HG03280 (cell line): Measurements from ENCODE around the gene SCT.

ENCODE experiments used
- ATAC-seq: cut with Tn5 transposase; IDR thresholded peaks from one replicate; pipeline ENCODE4 v1.9.1; 2021; ENCODE audit warnings: mild to moderate bottlenecking, moderate library complexity; ENCODE audit not compliant: unreplicated experiment

Gene SCT

DNA sequence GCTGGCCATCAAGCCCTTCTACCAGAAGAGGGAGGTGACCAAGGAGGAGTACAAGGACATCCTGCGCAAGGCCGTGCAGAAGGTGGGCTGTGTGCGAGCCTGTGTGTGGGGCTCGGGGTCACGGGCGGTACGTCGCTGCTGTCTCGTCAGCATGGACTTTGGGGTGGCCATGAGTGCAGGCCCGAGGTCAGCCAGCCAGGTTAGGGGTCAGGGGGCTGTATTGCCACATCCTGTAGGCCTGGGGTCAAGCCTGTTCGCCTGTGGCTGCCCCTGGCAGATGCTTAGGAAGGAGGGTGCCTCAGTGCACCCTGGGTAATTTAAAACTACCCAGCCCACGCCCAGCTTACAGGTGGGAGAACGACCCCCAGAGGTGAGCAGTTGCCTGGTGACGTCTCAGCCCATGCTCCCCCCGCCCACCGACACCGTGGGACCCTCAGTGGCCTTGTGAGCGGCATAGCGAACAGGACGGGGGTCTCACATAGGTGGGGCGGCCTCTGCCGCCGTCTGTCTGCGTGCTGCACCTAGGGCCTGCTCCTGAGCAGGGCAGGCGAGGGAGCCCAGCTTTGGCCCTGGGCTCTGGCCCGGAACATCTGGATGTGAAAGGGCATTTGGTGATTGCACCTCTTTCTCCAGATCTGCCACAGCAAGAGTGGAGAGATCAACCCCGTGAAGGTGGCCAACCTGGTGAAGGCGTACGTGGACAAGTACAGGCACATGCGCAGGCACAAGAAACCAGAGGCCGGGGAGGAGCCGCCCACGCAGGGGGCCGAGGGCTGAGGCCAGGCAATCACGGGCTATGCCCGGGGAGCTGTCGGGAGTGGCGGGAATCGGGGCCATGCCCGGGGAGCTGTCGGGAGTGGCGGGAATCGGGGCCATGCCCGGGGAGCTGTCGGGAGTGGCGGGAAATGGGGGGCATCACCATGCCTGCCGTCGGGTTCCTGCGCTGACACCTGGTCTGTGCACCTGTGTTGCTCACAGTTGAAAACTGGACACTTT, 15.7 kb downstream of the SCT start:
- ATAC-seq, result no peak

DNA sequence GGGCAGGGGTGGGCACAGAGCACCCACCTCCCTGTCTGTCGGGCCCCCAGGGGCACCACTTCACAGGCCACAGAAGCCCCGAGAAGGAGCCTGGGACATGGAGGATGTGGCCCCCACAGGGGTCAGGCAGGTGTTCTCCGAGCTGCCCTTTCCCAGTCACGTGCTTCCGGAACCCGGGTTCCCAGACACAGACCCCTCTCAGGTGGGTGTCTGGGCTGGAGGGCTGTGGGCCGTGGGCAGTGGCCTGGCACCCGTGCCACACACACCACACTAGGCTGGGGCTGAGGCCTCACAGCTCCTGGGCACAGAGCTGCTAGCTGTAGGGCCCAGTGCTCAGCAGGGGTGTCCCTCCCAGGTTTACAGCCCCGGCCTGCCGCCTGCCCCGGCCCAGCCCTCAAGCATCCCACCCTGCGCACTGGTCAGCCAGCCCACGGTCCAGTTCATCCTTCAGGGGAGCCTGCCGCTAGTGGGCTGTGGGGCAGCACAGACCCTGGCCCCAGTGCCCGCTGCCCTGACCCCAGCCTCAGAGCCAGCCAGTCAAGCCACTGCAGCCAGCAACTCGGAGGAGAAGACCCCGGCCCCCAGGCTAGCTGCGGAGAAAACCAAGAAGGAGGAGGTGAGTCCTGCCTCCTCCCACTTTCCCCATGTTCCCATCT, 16.7 kb downstream of the SCT start:
- ATAC-seq, result no peak

DNA sequence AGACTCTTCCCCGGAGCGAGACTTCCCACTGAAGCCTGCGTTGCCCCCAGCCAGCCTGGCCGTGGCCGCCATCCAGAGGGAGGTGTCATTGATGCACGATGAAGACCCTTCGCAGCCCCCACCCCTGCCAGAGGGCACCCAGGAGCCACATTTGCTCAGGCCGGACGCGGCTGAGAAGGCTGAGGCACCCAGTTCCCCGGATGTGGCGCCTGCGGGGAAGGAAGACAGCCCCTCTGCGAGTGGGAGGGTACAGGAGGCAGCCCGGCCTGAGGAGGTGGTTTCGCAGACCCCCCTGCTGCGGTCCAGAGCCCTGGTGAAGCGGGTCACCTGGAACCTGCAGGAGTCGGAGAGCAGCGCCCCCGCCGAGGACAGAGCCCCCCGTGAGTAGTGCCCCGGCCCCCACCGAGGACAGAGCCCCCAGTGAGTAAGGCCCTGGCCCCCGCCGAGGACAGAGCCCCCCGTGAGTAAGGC, 17.6 kb downstream of the SCT start:
- ATAC-seq, result no peak

DNA sequence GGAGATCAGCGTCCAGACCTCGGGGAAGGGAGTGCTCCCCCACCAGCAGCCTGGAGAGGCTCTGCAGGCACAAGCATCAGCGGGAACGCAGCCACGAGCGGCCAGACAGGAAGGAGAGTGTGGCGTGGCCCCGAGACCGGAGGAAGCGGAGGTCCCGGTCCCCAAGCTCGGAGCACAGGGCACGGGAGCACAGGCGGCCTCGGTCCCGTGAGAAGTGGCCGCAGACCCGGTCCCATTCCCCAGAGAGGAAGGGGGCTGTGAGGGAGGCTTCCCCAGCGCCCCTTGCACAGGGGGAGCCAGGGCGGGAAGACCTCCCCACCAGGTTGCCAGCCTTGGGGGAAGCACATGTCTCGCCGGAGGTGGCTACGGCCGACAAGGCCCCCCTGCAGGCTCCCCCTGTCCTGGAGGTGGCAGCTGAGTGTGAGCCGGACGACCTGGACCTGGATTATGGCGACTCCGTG, 18.2 kb downstream of the SCT start:
- ATAC-seq, result no peak

DNA sequence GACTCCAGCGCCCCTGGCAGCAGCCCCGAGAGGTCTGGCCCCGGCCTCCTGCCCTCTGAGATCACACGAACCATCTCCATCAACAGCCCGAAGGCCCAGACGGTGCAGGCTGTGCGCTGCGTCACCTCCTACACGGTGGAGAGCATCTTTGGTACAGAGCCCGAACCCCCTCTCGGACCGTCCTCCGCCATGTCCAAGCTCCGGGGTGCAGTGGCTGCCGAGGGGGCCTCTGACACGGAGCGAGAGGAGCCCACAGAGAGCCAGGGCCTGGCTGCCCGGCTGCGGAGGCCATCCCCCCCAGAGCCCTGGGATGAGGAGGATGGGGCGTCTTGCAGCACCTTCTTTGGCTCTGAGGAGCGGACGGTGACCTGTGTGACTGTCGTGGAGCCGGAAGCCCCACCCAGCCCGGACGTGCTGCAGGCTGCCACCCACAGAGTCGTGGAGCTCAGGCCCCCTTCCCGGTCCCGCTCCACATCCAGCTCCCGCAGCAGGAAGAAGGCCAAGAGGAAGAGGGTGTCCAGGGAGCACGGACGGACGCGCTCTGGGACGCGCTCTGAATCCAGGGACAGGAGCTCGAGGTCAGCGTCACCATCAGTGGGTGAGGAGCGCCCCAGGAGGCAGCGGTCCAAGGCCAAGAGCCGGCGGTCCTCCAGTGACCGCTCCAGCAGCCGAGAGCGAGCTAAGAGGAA, 18.9 kb downstream of the SCT start:
- ATAC-seq, result no peak

DNA sequence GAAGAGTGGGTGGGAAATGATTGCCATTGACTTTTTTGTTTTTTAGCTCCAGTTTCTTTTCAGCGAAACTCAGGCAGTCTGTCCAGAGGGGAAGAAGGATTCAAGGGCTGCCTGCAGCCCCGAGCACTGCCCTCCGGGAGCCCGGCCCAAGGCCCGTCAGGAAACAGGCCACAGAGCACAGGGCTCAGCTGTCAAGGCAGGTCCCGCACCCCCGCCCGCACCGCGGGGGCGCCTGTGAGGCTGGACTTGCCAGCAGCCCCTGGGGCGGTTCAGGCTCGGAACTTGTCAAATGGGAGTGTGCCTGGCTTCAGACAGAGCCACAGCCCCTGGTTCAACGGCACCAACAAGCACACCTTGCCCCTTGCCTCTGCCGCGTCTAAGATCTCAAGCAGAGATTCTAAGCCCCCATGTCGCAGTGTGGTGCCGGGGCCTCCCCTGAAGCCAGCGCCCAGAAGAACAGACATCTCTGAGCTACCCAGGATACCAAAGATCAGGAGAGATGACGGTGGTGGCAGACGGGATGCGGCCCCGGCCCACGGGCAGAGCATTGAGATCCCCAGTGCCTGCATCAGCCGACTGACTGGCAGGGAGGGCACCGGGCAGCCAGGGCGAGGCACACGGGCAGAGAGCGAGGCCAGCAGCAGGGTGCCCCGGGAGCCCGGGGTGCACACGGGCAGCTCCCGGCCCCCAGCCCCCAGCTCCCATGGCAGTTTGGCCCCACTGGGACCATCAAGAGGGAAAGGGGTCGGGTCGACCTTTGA, 19.8 kb downstream of the SCT start:
- ATAC-seq, result no peak

DNA sequence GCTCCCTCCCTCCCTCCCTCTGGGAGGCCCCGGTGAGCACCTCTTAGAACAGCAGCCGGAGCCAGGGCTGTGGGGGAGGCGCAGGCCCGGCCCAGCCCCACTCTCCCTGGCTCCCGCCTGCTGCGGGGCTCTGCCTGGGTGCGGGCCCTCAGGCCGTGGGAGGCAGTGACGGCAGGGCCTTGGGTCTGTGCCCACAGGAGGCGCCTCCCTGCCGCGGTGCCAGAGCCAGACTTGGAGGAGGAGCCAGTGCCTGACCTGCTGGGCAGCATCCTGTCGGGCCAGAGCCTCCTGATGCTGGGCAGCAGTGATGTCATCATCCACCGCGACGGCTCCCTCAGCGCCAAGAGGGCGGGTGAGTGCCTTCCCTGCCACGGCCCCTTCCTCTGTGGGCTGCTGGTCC, 20.7 kb downstream of the SCT start:
- no peak for ATAC-seq

DNA sequence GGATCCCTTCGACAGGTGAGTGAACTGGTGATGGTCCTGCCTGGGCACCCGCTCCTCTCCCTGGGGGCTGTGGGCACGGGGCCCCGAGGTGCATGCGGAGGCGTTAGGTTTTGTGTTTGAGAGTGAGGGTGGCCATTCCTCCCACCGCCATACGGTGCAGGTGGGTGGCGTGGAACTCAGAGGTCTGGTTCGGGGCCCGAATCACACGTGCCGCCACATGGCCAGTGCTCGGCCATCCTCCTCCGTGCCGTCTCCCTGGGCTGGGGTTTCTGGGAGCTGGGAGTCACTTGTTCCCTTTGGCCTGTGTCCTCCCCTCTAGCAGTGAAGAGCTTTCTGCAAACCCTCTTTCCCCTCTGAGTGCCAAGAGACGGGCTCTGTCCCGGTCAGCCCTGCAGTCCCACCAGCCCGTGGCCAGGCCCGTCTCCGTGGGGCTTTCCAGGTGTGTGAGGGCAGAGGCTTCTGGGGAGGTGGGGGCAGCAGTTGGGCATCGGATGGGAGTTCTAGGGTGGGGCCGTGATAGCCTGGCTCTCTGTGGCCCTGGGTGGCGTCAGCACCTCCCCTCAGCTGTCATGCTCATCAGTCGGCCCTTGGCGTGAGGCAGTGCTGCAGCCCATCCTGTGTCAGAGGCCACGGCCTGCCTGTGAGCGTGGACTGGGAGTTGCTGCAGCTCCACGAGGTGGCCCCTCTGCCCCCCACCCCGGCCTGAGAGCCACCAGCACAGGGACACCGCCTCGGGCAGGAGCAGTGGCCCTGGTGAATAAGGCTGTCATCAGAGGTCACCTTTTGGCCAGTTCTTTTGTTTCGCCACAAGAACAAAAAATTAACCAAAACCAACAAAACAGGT, 21.5 kb downstream of the SCT start:
- ATAC-seq, result no peak

DNA sequence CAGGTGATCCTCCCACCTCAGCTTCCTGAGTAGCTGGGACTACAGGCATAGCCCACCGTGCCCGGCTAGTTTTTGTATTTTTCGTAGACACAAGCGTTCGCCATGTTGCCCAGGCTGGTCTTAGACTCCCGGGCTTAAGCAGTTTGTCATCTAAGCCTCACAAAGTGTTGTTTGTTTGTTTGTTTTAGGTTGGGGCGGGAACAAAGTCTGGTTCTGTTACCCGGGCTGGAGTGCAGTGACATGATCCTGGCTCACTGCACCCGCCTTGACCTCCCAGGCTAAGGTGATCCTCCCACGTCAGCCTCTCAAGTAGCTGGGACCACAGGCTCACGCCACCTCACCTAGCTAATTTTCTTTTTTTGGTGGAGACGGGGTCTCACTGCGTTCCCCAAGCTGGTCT, 23.8 kb downstream of the SCT start:
- ATAC-seq, result no peak

DNA sequence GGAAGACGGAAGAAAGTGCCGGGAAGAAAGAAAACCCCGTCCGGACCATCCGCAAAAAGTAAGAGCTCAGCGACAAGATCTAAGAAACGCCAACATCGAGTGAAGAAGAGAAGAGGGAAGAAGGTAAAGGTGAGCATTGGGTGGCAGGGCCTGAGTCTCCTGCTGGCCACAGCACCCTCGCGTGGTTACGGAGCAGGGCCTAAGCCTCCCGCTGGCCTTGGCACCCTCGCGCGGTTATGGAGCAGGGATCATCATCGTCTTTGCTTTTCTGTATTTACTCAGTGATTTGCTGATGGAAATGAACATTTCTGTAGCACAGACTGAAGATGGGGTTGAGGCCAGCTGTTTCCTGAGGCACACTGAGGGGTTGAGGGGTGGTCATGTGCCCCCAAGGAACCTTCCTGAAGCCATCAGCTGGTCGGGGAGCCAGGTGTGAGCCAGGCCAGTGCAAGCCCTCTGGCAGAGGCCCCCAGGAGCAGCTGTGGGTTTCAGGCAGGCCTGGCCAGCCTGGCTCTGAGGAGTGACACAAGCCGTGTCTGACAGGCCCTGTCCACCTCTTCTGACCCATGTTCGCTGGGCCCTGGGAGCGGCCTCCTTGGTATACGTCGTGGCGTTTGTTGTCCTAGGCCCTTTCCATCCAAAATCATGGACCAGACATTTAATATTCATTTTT, 25.3 kb downstream of the SCT start:
- ATAC-seq, result no peak

DNA sequence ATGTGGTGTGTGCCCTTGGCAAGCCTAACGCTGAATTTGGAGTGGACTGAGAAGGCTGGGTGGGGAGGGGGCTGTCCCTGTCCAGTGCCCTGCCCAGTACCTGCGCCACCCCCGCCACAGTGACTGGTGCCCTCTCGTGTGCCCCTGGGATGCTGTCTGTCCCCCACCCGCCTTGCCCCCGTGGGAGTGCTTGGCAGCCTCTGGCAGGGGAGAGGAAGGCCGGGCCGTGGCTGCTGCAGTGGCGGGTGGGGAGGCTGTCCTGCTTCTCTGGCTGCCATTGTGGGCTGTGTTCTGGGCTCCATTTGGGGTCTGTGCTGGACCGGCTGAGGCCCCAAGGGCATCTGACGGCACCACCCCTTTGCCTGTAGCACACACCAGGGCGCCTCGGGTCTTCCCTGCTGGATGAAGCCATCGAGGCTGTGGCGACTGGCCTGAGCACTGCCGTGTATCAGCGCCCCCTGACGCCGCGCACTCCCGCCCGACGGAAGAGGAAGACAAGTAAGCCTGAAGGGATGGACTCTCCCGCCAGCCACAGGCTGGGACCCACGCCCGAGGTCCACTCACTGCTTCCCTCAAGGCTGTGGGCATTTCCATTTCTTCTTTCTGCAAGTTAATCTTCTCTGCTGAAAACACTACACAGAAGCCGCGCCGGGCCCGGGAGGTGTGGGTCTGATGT, 28.8 kb downstream of the SCT start:
- no peak for ATAC-seq

DNA sequence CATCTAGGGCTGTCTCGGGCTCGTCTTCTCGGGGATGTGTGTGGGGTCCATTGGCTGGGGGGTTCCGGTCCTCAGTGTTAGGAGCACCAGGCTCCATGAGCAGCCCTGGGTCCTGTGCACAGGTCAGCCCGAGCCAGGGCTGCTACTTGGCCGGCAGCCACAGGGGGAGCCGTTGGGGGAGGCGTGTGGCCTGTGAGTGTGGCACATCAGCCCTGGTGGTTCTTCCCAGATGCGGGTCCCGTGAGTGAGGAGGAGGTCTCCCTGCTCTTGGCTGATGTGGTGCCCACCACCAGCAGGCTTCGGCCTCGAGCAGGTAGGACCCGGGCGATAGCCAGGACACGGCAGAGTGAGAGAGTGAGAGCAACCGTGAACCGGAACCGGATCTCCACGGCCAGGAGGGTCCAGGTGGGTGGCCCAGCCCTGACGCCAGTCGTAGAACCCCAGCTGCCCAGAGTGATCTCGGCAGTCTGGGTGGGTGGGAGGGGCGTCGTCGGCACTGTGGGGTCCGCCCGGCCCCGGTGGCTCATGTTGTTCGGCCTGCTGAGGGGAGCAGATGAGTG, 29.7 kb downstream of the SCT start:
- no peak for ATAC-seq

DNA sequence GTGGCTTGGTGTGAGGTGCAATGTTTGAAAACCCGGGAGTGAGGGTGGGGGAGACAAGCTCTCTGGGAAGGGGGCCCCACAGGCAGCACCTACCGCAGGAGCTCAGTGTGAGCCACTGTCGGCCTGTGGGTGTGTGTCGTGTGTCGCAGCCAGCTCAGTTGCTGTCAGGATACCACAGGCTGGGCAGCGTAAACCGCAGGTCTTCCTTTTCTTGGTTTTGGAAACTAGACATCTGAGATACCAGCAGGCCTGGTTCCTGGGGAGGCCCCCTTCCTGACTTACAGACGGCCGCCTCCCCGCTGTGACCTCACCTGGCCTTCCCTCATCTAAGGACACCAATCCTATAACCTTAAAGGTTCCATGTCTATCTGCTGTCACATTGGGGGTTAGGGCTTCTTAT, 30.6 kb downstream of the SCT start:
- ATAC-seq, result no peak

DNA sequence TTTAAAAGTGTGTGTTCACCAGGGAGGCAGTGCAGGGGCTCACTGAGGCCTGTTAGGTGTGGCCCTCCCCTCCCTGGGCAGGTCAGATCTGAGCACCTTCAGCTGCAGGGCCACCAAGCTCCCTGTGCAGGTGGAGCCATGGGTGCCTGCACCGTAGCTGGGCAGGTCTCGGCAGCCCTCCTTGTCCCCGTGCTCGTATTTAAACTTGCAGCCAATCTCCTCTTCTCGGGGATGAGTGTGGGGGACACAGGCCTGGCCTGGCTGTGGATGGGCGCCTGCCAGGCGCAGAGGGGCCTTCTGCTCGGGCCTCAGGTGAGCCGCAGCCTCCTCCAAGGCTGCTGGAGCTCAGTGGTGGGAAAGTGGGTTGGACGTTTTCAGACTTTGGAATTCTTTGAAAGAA, 31.6 kb downstream of the SCT start:
- no peak for ATAC-seq

DNA sequence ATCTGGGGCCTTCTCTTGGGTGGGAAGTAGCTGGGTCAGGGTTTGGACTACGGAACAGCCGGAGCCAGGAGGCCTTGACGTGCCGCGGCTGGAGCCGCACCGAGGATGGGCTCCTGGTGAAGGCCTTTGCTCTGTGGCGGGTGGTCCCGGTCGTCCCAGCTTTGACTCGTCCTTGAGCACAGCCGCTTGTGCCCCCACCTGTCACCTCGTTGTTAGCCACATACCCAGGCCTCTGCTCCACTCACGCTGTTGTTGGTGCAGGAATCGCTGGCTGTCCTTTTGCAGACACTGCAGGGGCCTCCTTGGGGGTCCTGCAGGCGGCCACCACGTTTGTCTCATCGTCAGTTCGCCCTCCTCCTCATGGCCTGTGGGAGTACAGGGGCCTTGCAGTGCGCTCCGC, 33.6 kb downstream of the SCT start:
- no peak for ATAC-seq

DNA sequence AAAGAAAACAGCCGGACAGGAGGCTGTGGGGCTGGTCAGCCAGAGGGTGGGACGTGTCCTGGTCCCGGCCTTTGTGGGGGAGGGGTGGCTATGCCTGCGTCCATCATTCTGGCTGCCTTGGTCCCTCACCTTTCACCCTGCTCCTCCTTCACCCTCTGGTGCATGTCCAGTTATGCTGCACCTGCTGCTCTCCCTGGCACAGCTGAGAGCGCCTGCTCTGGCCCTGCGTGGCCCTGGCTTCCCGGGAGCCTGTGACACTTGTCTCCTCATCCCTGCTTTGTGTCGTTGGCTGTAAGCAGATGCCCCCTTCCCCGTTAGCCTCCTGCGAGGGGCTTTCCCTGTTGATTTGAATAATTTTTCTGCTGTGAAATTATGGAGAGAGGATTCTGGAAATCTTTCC, 34.1 kb downstream of the SCT start:
- no peak for ATAC-seq

DNA sequence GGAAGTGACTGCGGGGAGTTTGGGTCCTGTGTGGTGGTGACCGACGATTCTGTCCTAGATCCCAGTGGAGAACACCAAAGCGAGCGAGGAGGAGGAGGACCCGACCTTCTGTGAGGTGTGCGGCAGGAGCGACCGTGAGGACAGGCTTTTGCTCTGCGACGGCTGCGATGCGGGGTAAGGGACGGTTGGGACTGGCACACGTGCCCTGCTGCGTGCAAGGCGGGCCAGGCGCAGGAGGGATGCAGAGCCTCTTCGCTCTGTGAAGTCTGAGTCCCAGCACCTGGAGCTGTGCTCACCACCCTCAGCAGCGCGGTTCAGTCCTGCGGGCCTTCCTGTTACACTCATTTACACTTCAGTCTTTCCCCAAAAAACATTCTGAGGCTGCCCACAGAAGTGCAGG, 34.5 kb downstream of the SCT start:
- ATAC-seq, result no peak

DNA sequence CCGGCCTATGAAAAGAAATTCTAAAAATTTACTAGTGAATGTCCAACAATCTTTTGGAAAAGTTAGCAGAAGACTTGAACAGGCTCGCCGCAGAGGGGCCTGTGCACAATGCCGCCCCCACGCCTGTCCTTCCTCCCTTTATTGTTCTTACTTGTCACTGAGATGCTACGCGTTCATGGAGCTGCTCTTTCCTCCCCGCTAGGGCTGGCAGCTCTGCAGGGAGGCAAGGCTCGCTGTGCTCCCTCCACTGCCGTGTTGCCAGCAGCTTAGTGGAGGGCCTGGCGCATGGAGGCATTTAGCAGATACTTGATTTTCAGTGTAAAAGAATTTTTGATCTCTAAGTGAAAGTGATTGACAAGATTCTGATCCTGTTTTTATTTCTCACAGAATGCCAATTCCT, 36.0 kb downstream of the SCT start:
- ATAC-seq, result no peak
